Measurements from ENCODE around the gene NFE2L1.
"Not testable (repeated sequence)": the region's sequence is repeated elsewhere in the genome, so short reads cannot be mapped to it uniquely, and the experiment has no call there.

The NFE2L1 gene

GRCh38 chr17:48047741-48048383 is at the start of gene NFE2L1:
NFE2L1 (plus strand) TSS chr17:48048359; CDS start chr17:48051119, 2,760 bp downstream.
- FAIRE-seq = peak; percentile 84

DNA sequence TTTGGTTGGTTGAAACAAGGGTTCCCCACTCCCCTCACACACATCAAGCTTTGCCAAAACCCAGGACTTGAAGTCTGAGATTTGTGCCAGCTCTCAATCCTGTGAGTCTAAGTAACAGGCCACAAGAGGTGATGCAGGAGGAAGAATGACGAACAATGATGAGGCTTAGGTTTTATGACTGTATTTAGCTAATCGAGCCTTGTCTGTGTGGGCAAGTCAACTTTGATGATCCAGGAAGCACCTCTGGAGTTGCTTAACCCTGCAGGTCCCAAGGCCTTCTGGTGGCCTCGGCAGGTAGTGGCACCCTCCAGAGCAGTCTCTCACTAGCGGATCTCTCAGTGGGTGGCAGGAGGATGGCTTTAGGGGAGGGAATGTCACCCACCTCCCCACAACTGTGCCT is 48.6 kb upstream of the NFE2L1 start:
- peak; percentile 76 for FAIRE-seq

- FAIRE-seq = no peak
Measured at GRCh38 chr17:48001197-48001596, 47.0 kb upstream of the NFE2L1 start.

- FAIRE-seq = not testable (repeated sequence)
Measured at GRCh38 chr17:48001657-48002056, 46.5 kb upstream of the NFE2L1 start.

DNA sequence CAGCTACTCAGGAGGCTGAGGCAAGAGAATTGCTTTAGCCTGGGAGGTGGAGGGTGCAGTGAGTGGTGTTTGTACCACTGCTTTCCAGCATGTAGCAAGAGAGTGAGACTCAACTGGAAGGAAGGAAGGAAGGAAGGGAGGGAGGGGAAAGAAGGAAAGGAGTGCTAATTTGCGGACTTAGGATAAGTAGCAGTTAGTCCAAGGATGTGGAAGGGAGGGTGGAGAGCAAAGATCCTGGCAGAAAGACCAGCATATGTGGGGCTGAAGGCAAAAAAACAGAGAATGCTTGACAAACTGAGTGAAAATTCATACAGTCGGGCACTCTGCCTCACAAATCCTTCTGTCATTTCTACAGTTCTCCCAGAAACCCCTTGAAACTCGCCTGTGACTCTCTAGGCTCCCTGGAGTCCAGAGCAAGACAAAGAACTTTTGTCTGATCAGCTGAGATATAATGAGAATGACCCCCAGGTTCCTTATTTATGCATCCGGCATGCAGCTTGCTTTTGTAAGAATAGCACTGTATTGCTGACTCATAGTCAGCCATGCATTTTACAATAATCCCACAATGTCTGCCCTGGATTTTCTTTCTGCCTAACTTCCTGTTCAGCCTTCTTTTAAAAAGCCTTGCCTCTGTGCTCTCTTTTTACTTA is 45.8 kb upstream of the NFE2L1 start:
- FAIRE-seq = peak; percentile 98

DNA sequence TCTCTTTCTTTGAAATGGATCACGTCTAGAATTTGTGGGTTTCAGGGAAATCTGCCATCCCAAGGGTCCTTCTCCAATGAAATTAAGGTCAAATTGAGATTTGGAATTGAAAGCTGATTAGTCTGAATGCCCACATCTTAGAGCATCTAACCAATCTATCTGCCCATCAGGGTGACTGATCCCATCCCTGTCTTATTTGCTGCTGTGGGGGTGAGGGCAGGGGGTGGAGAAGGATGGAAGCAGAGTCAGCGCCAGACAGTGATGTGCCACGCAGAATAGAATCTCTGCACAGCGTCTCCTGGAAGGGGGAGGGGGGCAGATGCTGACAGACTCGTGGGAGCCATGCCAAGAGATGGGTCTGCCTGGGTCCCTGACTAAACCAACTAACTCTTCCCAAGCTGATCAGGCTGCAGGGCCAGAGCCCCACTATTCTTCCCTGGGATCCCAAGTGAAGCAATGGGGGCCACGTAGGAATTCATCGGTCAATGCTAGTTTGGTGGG is 45.2 kb upstream of the NFE2L1 start:
- FAIRE-seq = no peak

- no peak for FAIRE-seq
Measured at GRCh38 chr17:48003417-48004151, 44.6 kb upstream of the NFE2L1 start.

GRCh38 chr17:48004983-48005382 is 43.2 kb upstream of the NFE2L1 start:
- no peak for FAIRE-seq

DNA sequence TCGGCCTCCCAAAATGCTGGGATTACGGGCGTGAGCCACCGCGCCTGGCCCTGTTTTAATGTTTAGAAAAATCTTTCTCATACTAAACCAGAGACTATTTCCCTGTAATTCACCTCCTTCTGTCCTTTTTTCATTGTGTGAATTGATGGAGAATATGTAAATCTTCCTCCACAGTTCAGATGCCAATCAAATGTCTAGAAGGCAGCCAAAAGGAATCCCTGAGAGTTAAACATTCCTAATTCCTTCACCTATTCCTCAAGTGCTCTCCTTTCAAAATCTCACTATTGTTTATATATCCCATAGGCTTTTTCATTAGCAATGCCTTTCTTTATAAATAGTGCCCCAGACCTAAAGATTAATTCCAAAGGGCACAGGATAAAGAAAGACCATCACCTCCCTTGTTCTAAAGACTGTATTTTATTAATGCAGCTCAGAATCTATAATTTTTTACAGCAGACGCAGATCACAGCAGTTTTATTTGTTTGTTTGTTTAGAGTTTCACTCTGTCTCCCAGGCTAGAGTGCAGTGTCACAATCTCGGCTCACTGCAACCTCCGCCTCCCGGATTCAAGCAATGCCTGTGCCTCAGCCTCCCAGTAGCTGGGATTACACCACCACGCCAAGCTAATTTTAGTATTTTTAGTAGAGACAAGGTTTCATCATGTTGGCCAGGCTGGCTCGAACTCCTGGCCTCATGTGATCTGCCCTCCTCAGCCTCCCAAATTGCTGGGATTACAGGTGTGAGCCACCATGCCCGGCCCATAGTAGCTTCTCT is 41.0 kb upstream of the NFE2L1 start:
- FAIRE-seq = peak; percentile 66

DNA sequence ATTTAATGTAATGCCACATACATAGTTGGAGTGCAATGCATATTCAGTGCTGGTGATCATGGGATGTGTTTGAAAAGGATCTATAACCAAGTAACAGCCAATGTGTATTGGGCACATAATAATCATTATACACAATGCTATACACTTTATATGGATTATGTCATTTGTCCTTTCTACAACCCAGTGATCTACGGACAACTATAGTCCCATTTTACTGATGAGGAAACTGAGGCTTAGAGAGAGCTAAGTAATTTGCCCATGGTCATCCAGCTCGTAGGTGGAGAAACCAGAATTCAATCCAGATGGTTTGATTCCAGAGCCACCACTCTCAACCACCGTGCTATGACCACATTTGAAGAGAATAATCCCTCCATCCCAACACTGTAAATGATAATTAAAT is 38.0 kb upstream of the NFE2L1 start:
- FAIRE-seq = no peak

DNA sequence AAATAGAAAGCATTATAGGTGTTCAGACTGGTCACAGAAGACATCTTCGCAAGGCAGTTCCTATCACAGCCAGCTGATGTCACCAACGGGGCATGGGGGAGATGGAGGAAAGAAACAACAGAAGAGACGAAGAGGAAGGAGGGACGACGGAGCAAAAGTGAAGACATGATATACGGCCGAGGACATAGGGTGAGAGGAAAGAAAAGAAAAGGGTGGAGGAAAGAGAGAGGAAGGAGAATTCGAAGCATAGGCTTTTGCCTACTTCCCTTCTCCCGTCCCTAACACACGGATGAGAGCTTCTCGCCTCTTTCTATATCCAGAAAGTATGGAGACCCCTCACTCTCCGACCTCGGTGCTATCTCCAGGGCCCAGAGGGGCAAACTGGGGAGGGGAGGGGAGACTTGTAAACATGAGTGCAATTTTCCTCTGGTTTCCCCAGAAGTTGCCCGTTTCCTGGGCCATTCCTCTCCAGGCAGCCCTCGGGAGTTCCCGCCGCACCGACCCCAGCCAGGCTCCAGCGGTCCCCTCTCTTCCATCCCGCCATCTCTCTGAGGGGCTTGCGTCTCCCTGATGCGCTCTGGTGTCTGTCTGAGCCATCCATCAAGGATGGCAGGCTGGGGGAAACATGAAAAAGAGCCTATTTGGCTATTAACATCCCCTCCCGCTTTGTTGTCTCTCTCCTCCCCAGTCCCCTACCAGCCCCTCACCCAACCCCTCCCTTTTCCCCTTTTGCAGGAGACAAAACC is 36.6 kb upstream of the NFE2L1 start:
- peak; percentile 52 for FAIRE-seq

DNA sequence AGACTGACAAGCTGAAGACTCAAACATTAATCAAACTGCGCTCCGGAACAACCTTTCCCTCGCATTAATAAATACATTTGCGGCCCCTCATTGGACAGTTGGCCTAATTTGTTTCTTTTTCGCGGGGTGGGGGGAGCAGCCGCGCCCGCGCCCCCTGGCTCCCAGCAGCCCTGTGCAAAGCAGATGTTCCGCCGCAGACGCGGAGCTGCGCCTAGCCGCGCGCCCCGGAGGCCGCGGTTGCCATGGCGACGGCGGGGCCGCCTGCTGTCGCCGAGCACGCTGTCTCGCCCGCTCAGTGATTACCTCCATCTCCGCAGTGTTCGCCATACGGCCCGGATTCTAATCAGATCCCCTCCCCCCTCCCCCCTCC is 36.0 kb upstream of the NFE2L1 start:
- FAIRE-seq = no peak

- FAIRE-seq = no peak
Measured at GRCh38 chr17:48012654-48013053, 35.5 kb upstream of the NFE2L1 start.

GRCh38 chr17:48013876-48014594 is 34.1 kb upstream of the NFE2L1 start:
- FAIRE-seq = no peak

DNA sequence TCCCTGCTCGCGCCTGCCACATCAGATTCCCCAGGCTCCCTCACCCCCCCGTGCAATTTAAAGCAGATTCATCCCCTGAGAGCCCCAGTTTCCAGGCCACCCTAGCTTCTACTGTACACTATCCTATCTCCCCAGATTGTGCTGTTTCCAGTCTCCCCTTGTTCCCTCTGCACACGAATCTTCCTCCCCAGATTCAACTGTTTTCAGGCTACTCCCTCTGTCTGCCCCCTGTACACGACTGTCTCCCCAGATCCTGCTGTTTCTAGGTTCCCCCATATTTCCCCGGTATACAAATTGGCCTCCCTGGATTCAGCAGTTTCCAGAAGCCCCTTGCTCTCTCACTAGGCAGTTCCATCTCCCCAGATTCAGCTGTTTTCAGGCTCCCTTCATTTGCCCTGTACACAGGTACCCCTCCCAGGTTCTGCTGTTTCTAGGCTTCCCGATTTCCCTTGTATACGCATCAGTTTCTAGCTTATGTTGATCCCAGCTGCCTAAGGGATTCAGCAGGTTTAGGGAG is 33.5 kb upstream of the NFE2L1 start:
- no peak for FAIRE-seq

- peak; percentile 11 for FAIRE-seq
Measured at GRCh38 chr17:48016112-48016511, 32.0 kb upstream of the NFE2L1 start.

GRCh38 chr17:48017817-48018158 is 30.4 kb upstream of the NFE2L1 start:
- not testable (repeated sequence) for FAIRE-seq

DNA sequence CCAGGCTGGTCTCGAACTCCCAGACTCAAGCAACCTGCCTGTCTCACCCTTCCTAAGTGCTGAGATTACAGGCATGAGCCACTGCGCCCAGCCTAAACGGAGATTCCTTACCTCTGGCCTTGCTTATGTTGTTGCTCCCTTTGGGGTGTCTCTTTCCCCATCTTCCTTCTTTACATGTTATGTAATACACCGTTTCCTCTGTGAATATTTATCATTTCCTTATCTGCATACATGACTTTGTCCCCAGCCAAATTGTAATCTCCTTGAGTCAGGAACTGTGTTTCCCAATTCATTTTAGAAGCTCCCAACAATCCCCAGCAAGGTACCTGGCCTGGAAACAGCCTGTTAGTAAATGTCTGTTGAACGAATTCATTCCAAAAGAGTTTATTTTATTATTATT is 26.2 kb upstream of the NFE2L1 start:
- FAIRE-seq = no peak

- no peak for FAIRE-seq
Measured at GRCh38 chr17:48022901-48023300, 25.3 kb upstream of the NFE2L1 start.

DNA sequence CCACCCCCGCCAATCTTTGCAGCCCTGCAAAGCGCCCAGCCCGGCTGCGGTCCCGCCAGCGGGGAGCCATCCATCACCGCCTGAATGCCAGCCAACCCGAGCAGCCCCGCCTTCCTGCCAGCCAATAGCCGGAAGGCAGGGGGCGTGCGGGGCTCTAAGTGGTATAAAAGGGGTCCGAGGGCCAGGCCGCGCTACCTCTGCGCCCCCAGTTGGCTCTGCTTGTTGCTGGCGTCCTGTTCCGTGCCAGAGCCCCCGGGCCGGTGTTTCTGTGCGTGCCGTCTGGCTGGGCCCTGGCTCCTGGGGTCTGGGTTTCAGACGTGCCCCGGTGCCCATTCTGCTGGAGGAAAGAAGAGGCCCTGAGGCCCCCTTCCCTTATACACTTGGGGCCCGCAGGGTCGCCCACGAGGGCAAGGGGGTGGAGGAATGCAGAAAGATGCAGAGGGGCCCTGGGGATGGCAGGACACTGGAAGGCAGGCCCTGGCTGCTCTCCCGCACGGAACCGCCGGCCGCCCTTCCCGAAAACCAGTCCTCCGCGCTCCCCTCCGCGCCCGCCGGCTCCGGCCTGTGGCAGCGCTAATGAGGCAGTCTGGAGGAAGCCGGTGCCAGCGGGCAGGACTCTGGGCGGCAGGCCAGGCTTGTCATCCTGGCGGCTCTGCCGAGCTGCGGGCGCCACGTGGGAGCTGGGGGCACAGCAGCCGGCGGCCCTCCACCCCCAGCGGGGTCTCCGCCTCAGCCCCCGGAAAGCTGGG is 24.6 kb upstream of the NFE2L1 start:
- no peak for FAIRE-seq

Data from TTC549 (cell line).